ENCODE results near the gene MTMR8. TPM values are rescaled to one million over a fixed set of nuclear protein-coding genes. Genes with fewer than 3 reads are reported as not detected.

MTMR8 gene
- total RNA-seq, 1 donor from 2014 or later, result 1.3 TPM

- Histone ChIP-seq H3K27me3 (ENCODE audit: control insufficient read depth, insufficient read depth, low read length) (no peaks in the 10 kb centered on the region), H3K36me3 (ENCODE audit: control insufficient read depth, insufficient read depth, low read length) (no peaks in the 10 kb centered on the region), H3K4me3 (ENCODE audit: low read depth, low read length) (no peak overlapping the region)
- no peak for FAIRE-seq
- peak; percentile 19 for DNase-seq (ENCODE audit: low read depth)
- TF ChIP-seq CTCF (IDR thresholded peaks at IDR 0.05; ENCODE audit: insufficient read depth, low read length, severe bottlenecking), result no peak
Measured at GRCh38 chrX:64338296-64338695, 57.0 kb downstream of the MTMR8 start.

DNA sequence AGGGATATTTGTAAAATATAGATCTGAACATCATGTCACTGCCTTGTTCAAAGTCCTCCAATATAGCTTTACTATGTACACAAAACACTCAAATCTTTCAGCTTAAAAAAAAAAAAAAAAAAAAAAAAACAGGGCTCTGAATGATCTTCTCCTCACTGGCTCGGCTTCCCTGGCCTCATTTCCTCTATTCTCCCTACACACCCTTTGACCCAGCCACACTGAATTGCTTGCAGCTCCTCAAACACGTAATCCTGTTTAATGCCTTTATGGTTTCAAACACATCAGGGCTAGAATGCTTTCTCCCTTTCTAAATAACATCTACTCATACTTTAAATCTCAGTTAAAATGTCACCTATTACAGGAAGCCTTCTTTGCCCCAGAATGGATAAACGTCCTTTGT, 60.8 kb downstream of the MTMR8 start:
- DNase-seq (ENCODE audit: low read depth), result no peak
- H3K27me3 ChIP-seq (ENCODE audit: control insufficient read depth, insufficient read depth, low read length), result no peaks in the 10 kb centered on the region
- no peak overlapping the region for H3K4me3 ChIP-seq (ENCODE audit: low read depth, low read length)
- no peak for TF ChIP-seq CTCF (IDR thresholded peaks at IDR 0.05; ENCODE audit: insufficient read depth, low read length, severe bottlenecking)
- H3K36me3 ChIP-seq (ENCODE audit: control insufficient read depth, insufficient read depth, low read length), result no peaks in the 10 kb centered on the region
- no peak for FAIRE-seq

- Histone ChIP-seq H3K36me3 (ENCODE audit: control insufficient read depth, insufficient read depth, low read length) (no peaks in the 10 kb centered on the region), H3K27me3 (ENCODE audit: control insufficient read depth, insufficient read depth, low read length) (no peaks in the 10 kb centered on the region), H3K4me3 (ENCODE audit: low read depth, low read length) (no peak overlapping the region)
- FAIRE-seq, result no peak
- no peak for DNase-seq (ENCODE audit: low read depth)
- no peak for TF ChIP-seq CTCF (IDR thresholded peaks at IDR 0.05; ENCODE audit: insufficient read depth, low read length, severe bottlenecking)
Measured at GRCh38 chrX:64330284-64330683, 65.0 kb downstream of the MTMR8 start.

DNA sequence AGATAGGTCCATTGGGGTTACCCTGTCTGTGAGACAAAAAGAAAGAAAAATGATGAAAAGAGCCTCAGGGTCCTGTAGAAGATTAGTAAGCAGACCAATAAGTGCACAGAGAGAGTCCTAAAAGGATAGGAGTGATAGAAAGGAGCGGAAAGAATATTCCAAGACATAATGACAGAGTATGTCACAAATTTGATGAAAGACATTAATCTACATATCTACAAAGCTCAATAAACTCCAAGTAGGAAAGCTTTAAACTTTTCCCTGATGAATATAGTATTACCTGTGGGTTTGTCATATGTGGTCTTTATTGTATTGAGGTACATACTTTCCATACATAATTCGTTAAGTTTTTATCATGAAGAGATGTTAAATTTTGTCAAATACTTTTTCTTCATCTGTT, 73.7 kb downstream of the MTMR8 start:
- no peak overlapping the region for H3K4me3 ChIP-seq (ENCODE audit: low read depth, low read length)
- H3K36me3 ChIP-seq (ENCODE audit: control insufficient read depth, insufficient read depth, low read length), result no peaks in the 10 kb centered on the region
- DNase-seq (ENCODE audit: low read depth) (no peak), FAIRE-seq (no peak)
- no peak for TF ChIP-seq CTCF (IDR thresholded peaks at IDR 0.05; ENCODE audit: insufficient read depth, low read length, severe bottlenecking)
- H3K27me3 ChIP-seq (ENCODE audit: control insufficient read depth, insufficient read depth, low read length), result no peaks in the 10 kb centered on the region

DNA sequence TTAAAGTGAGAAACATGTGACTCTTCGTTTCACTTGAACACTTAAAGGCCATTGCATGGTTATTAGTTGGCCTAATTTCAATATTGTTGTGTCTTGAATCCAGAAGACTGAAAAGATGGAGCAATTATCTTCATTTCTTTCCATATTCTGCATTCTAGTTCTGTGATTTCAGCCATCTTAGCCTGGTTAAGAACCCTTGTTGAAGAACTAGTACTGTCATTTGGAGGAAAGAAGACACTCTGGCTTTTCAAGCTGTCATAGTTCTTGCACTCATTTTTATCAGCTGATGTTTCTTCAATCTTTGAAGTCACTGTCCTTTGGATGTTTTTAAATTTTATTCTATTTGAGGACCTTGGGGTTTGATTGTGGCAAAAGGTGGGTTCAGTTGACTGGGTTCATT, 81.6 kb downstream of the MTMR8 start:
- FAIRE-seq (no peak), DNase-seq (ENCODE audit: low read depth) (no peak)
- TF ChIP-seq CTCF (IDR thresholded peaks at IDR 0.05; ENCODE audit: insufficient read depth, low read length, severe bottlenecking), result no peak
- Histone ChIP-seq H3K4me3 (ENCODE audit: low read depth, low read length) (no peak overlapping the region), H3K27me3 (ENCODE audit: control insufficient read depth, insufficient read depth, low read length) (no peaks in the 10 kb centered on the region), H3K36me3 (ENCODE audit: control insufficient read depth, insufficient read depth, low read length) (no peaks in the 10 kb centered on the region)

GRCh38 chrX:64306712-64307111, 88.5 kb downstream of the MTMR8 start:
- no peak for TF ChIP-seq CTCF (IDR thresholded peaks at IDR 0.05; ENCODE audit: insufficient read depth, low read length, severe bottlenecking)
- FAIRE-seq (no peak), DNase-seq (ENCODE audit: low read depth) (no peak)
- Histone ChIP-seq H3K36me3 (ENCODE audit: control insufficient read depth, insufficient read depth, low read length) (no peaks in the 10 kb centered on the region), H3K4me3 (ENCODE audit: low read depth, low read length) (no peak overlapping the region), H3K27me3 (ENCODE audit: control insufficient read depth, insufficient read depth, low read length) (no peaks in the 10 kb centered on the region)
